ENCODE results near the gene STAG2. TPM values are rescaled to one million over a fixed set of nuclear protein-coding genes. Genes with fewer than 3 reads are reported as not detected.

Gene STAG2
- total and polyA plus RNA-seq, 3 experiments from 2014 or later, result 62.0 to 122 (median 116) TPM

GRCh38 chrX:123993904-123994635, 32.6 kb downstream of the STAG2 start:
- no peaks in the 10 kb centered on the region for H3K36me3 ChIP-seq (ENCODE audit: insufficient read depth, low read length)
- peaks cover 14% of the 10 kb centered on the region for H3K4me1 ChIP-seq (ENCODE audit: insufficient read depth, low read length)
- no peak overlapping the region for H3K4me3 ChIP-seq (ENCODE audit: low read length)
- ChIA-PET CTCF (interaction anchor here (1.2 kb wide), 1 partner anchor 79 kb away, joined by 3 read pairs; no protein-coding TSS in a partner anchor), POLR2A (no interaction called here)
- peaks cover 48 to 79% (median 59%) of the 10 kb centered on the region in 3 donors for H3K4me1 Mint-ChIP-seq
- no peaks in the 10 kb centered on the region for H3K9me3 ChIP-seq (ENCODE audit: low read length)
- no peak for DNase-seq
- H3K27ac ChIP-seq (ENCODE audit: low read depth, low read length), result no peak overlapping the region
- H3K27ac Mint-ChIP-seq, result peak overlapping the region in 2 of 8 donors; percentile 52 to 84
- H3K9me3 Mint-ChIP-seq, result no peaks in the 10 kb centered on the region
- peaks cover 0 to 2% of the 10 kb centered on the region in 2 donors for H3K27me3 Mint-ChIP-seq
- H3K4me3 Mint-ChIP-seq, result no peak overlapping the region
- H3K36me3 Mint-ChIP-seq, result peaks cover 0 to 16% (median 0%) of the 10 kb centered on the region in 3 donors
- no peaks in the 10 kb centered on the region for H3K27me3 ChIP-seq (ENCODE audit: insufficient read depth, low read length, poor library complexity, severe bottlenecking)

- DNase-seq, result no peak
- H3K9me3 Mint-ChIP-seq, result no peaks in the 10 kb centered on the region
- H3K4me1 Mint-ChIP-seq, result peaks cover 50 to 80% (median 61%) of the 10 kb centered on the region in 3 donors
- H3K4me3 ChIP-seq (ENCODE audit: low read length), result no peak overlapping the region
- H3K36me3 Mint-ChIP-seq, result peaks cover 0 to 17% (median 0%) of the 10 kb centered on the region in 3 donors
- peaks cover 0 to 3% of the 10 kb centered on the region in 2 donors for H3K27me3 Mint-ChIP-seq
- peak overlapping the region in 3 of 8 donors; percentile 28 to 84 (median 52) for H3K27ac Mint-ChIP-seq
- peaks cover 14% of the 10 kb centered on the region for H3K4me1 ChIP-seq (ENCODE audit: insufficient read depth, low read length)
- no peak overlapping the region for H3K4me3 Mint-ChIP-seq
- no peaks in the 10 kb centered on the region for H3K27me3 ChIP-seq (ENCODE audit: insufficient read depth, low read length, poor library complexity, severe bottlenecking)
- CTCF ChIA-PET, result interaction anchor here (1.2 kb wide), 1 partner anchor 78 kb away, joined by 3 read pairs; no protein-coding TSS in a partner anchor
- POLR2A ChIA-PET, result no interaction called here
- no peak overlapping the region for H3K27ac ChIP-seq (ENCODE audit: low read depth, low read length)
- no peaks in the 10 kb centered on the region for H3K36me3 ChIP-seq (ENCODE audit: insufficient read depth, low read length)
- H3K9me3 ChIP-seq (ENCODE audit: low read length), result no peaks in the 10 kb centered on the region
These were observed 33.2 kb downstream of the STAG2 start for GRCh38 chrX:123994730-123995129.

GRCh38 chrX:124001581-124001980, 40.1 kb downstream of the STAG2 start:
- Mint-ChIP-seq H3K27ac (peak overlapping the region in 2 of 8 donors; percentile 55 to 83), H3K27me3 (peaks cover 0 to 3% of the 10 kb centered on the region in 2 donors)
- H3K36me3 ChIP-seq (ENCODE audit: insufficient read depth, low read length), result no peaks in the 10 kb centered on the region

GRCh38 chrX:124005228-124005627, 43.7 kb downstream of the STAG2 start:
- Mint-ChIP-seq H3K4me1 (peaks cover 48 to 77% (median 50%) of the 10 kb centered on the region in 3 donors), H3K9me3 (no peaks in the 10 kb centered on the region), H3K4me3 (peak overlapping the region in 1 of 7 donors; percentile 11), H3K27me3 (no peaks in the 10 kb centered on the region), H3K36me3 (peaks cover 0 to 18% (median 0%) of the 10 kb centered on the region in 3 donors), H3K27ac (peak overlapping the region in 2 of 8 donors; percentile 9 to 50)
- H3K36me3 ChIP-seq (ENCODE audit: insufficient read depth, low read length), result no peaks in the 10 kb centered on the region
- H3K4me3 ChIP-seq (ENCODE audit: low read length), result no peak overlapping the region
- ChIA-PET POLR2A (no interaction called here), CTCF (no interaction called here)
- no peak for DNase-seq
- peaks cover 21% of the 10 kb centered on the region for H3K4me1 ChIP-seq (ENCODE audit: insufficient read depth, low read length)
- no peak overlapping the region for H3K27ac ChIP-seq (ENCODE audit: low read depth, low read length)
- H3K9me3 ChIP-seq (ENCODE audit: low read length), result no peaks in the 10 kb centered on the region
- H3K27me3 ChIP-seq (ENCODE audit: insufficient read depth, low read length, poor library complexity, severe bottlenecking), result no peaks in the 10 kb centered on the region

More at GRCh38 chrX:124001581-124001980, 40.1 kb downstream of the STAG2 start:
- Mint-ChIP-seq H3K36me3 (peaks cover 0 to 15% (median 0%) of the 10 kb centered on the region in 3 donors), H3K4me3 (no peak overlapping the region), H3K9me3 (no peaks in the 10 kb centered on the region), H3K4me1 (peaks cover 33 to 71% (median 38%) of the 10 kb centered on the region in 3 donors)
- Histone ChIP-seq H3K27ac (ENCODE audit: low read depth, low read length) (no peak overlapping the region), H3K4me1 (ENCODE audit: insufficient read depth, low read length) (peaks cover 15% of the 10 kb centered on the region), H3K9me3 (ENCODE audit: low read length) (no peaks in the 10 kb centered on the region), H3K27me3 (ENCODE audit: insufficient read depth, low read length, poor library complexity, severe bottlenecking) (no peaks in the 10 kb centered on the region), H3K4me3 (ENCODE audit: low read length) (no peak overlapping the region)
- ChIA-PET CTCF (no interaction called here), POLR2A (no interaction called here)
- DNase-seq, result no peak

GRCh38 chrX:124010157-124010556, 48.7 kb downstream of the STAG2 start:
- H3K36me3 Mint-ChIP-seq, result peaks cover 0 to 9% (median 0%) of the 10 kb centered on the region in 3 donors
- Histone ChIP-seq H3K4me3 (ENCODE audit: low read length) (no peak overlapping the region), H3K4me1 (ENCODE audit: insufficient read depth, low read length) (peaks cover 32% of the 10 kb centered on the region), H3K9me3 (ENCODE audit: low read length) (no peaks in the 10 kb centered on the region), H3K36me3 (ENCODE audit: insufficient read depth, low read length) (no peaks in the 10 kb centered on the region), H3K27me3 (ENCODE audit: insufficient read depth, low read length, poor library complexity, severe bottlenecking) (no peaks in the 10 kb centered on the region), H3K27ac (ENCODE audit: low read depth, low read length) (no peak overlapping the region)
- no peak for DNase-seq
- CTCF ChIA-PET, result no interaction called here
- peak overlapping the region in 6 of 8 donors; percentile 4 to 62 (median 33) for H3K27ac Mint-ChIP-seq
- peaks cover 70 to 91% (median 82%) of the 10 kb centered on the region in 3 donors for H3K4me1 Mint-ChIP-seq
- H3K9me3 Mint-ChIP-seq, result no peaks in the 10 kb centered on the region
- H3K4me3 Mint-ChIP-seq, result peak overlapping the region in 5 of 7 donors; percentile 6 to 60 (median 38)
- H3K27me3 Mint-ChIP-seq, result no peaks in the 10 kb centered on the region
- POLR2A ChIA-PET, result no interaction called here

- peaks cover 67 to 91% (median 82%) of the 10 kb centered on the region in 3 donors for H3K4me1 Mint-ChIP-seq
- Histone ChIP-seq H3K9me3 (ENCODE audit: low read length) (no peaks in the 10 kb centered on the region), H3K4me1 (ENCODE audit: insufficient read depth, low read length) (peaks cover 31% of the 10 kb centered on the region), H3K27ac (ENCODE audit: low read depth, low read length) (no peak overlapping the region), H3K4me3 (ENCODE audit: low read length) (no peak overlapping the region), H3K36me3 (ENCODE audit: insufficient read depth, low read length) (no peaks in the 10 kb centered on the region), H3K27me3 (ENCODE audit: insufficient read depth, low read length, poor library complexity, severe bottlenecking) (no peaks in the 10 kb centered on the region)
- peaks cover 0 to 7% (median 0%) of the 10 kb centered on the region in 3 donors for H3K36me3 Mint-ChIP-seq
- peak overlapping the region in 3 of 7 donors; percentile 20 to 60 (median 38) for H3K4me3 Mint-ChIP-seq
- DNase-seq, result no peak
- no peaks in the 10 kb centered on the region for H3K9me3 Mint-ChIP-seq
- H3K27ac Mint-ChIP-seq, result peak overlapping the region in 5 of 8 donors; percentile 4 to 69 (median 61)
- no peaks in the 10 kb centered on the region for H3K27me3 Mint-ChIP-seq
- ChIA-PET POLR2A (no interaction called here), CTCF (no interaction called here)
These were observed 49.1 kb downstream of the STAG2 start for GRCh38 chrX:124010566-124010965.

- H3K4me1 Mint-ChIP-seq, result peaks cover 47 to 75% (median 74%) of the 10 kb centered on the region in 3 donors
- peaks cover 27% of the 10 kb centered on the region for H3K4me1 ChIP-seq (ENCODE audit: insufficient read depth, low read length)
- no peaks in the 10 kb centered on the region for H3K9me3 Mint-ChIP-seq
- no peak overlapping the region for H3K4me3 ChIP-seq (ENCODE audit: low read length)
- peaks cover 0 to 2% (median 0%) of the 10 kb centered on the region in 3 donors for H3K36me3 Mint-ChIP-seq
- DNase-seq, result no peak
- H3K9me3 ChIP-seq (ENCODE audit: low read length), result no peaks in the 10 kb centered on the region
- H3K4me3 Mint-ChIP-seq, result no peak overlapping the region
- no peak overlapping the region for H3K27ac ChIP-seq (ENCODE audit: low read depth, low read length)
- ChIA-PET CTCF (no interaction called here), POLR2A (no interaction called here)
- peaks cover 0 to 2% of the 10 kb centered on the region in 2 donors for H3K27me3 Mint-ChIP-seq
- H3K27me3 ChIP-seq (ENCODE audit: insufficient read depth, low read length, poor library complexity, severe bottlenecking), result no peaks in the 10 kb centered on the region
- H3K27ac Mint-ChIP-seq, result peak overlapping the region in 3 of 8 donors; percentile 40 to 61 (median 54)
- H3K36me3 ChIP-seq (ENCODE audit: insufficient read depth, low read length), result no peaks in the 10 kb centered on the region
These were observed 54.2 kb downstream of the STAG2 start for GRCh38 chrX:124015721-124016120.

GRCh38 chrX:124016825-124017224, 55.3 kb downstream of the STAG2 start:
- H3K4me1 Mint-ChIP-seq, result peaks cover 44 to 72% (median 71%) of the 10 kb centered on the region in 3 donors
- no peak for DNase-seq
- H3K9me3 Mint-ChIP-seq, result no peaks in the 10 kb centered on the region
- CTCF ChIA-PET, result no interaction called here
- peak overlapping the region in 4 of 8 donors; percentile 23 to 79 (median 56) for H3K27ac Mint-ChIP-seq
- Histone ChIP-seq H3K36me3 (ENCODE audit: insufficient read depth, low read length) (no peaks in the 10 kb centered on the region), H3K27ac (ENCODE audit: low read depth, low read length) (no peak overlapping the region), H3K27me3 (ENCODE audit: insufficient read depth, low read length, poor library complexity, severe bottlenecking) (no peaks in the 10 kb centered on the region), H3K4me3 (ENCODE audit: low read length) (no peak overlapping the region), H3K4me1 (ENCODE audit: insufficient read depth, low read length) (peaks cover 16% of the 10 kb centered on the region), H3K9me3 (ENCODE audit: low read length) (no peaks in the 10 kb centered on the region)
- peaks cover 0 to 2% of the 10 kb centered on the region in 2 donors for H3K27me3 Mint-ChIP-seq
- no peak overlapping the region for H3K4me3 Mint-ChIP-seq
- POLR2A ChIA-PET, result no interaction called here
- H3K36me3 Mint-ChIP-seq, result peaks cover 0 to 2% (median 0%) of the 10 kb centered on the region in 3 donors

All from CD8-positive, alpha-beta memory T cell (primary cell).